GM12878 (cell line): ENCODE data around the gene SIT1. TPM values are rescaled to one million over a fixed set of nuclear protein-coding genes. Genes with fewer than 3 reads are reported as not detected.

Experiments
- ATAC-seq: fragments of 200-7000 bp; cut with Tn5 transposase; 3 replicates; pipeline ENCODE4 v1.9.1; 2020; ENCODE audit warnings: mild to moderate bottlenecking, moderate library complexity
- BruUV-seq: library from RNA; stranded (reverse); fragments of 400-500 nt; replicated peaks from 2 replicates; lab custom pipeline; 2021; lab: Mats Ljungman, UMichigan
- CTCF ChIA-PET: fragments of 300-600 bp; sonication (Branson Sonifier 250); formaldehyde crosslinking; extraction: SDS; loops from one replicate; lab custom pipeline; 2021; ENCODE audit warnings: inconsistent platforms; lab: Yijun Ruan, JAX
- POLR2A ChIA-PET: fragments of 350-600 bp; formaldehyde crosslinking; extraction: SDS; loops from one replicate; lab custom pipeline; 2021; ENCODE audit warnings: inconsistent platforms; lab: Charles Lee
- RAD21 ChIA-PET: fragments of 300-600 bp; sonication (Branson Sonifier 250); formaldehyde crosslinking; loops from one replicate; lab custom pipeline; 2023; ENCODE audit warnings: antibody characterized with exemption; ENCODE audit not compliant: unreplicated experiment; lab: Charles Lee
- SMC1A ChIA-PET: fragments of 300-600 bp; sonication (Branson Sonifier 250); formaldehyde crosslinking; loops from one replicate; lab custom pipeline; 2023; ENCODE audit not compliant: unreplicated experiment, uncharacterized antibody; lab: Charles Lee
- DNase-seq: peaks from one replicate; pipeline ENCODE4 v3.0.0-alpha.2; 2011; ENCODE audit warnings: low read depth, low spot score
- FAIRE-seq: peaks from 3 replicates; lab custom pipeline; 2011; peaks lifted over from hg19 to GRCh38; lab: Jason Lieb, UNC
- H2AFZ ChIP-seq: 2 replicates; pipeline ENCODE4 v1.6.0; 2011; ENCODE audit warnings: low read depth, low read length, control low read depth; ENCODE audit not compliant: control insufficient read depth
- H3K27ac ChIP-seq: 2 replicates; pipeline ENCODE4 v1.5.1; 2011; ENCODE audit warnings: control low read depth; ENCODE audit not compliant: control insufficient read depth, insufficient read depth
- H3K27me3 ChIP-seq, 2 experiments: replicated peaks in 1 of 2; 2 replicates each; pipeline versions ENCODE4 v1.6.0 to v1.6.1; 2011; ENCODE audit warnings: low read length in 1 of 2; ENCODE audit not compliant: control insufficient read depth in 2 of 2, insufficient read depth in 2 of 2
- H3K36me3 ChIP-seq, 2 experiments: 2 replicates each; pipeline ENCODE4 v1.5.1; 2011; ENCODE audit warnings: low read length in 1 of 2; ENCODE audit not compliant: control insufficient read depth in 2 of 2, insufficient read depth in 2 of 2
- H3K4me1 ChIP-seq: 2 replicates; pipeline ENCODE4 v1.6.1; 2011; ENCODE audit warnings: mild to moderate bottlenecking, low read length, moderate library complexity, mixed read lengths; ENCODE audit not compliant: control insufficient read depth, insufficient read depth
- H3K4me2 ChIP-seq: 2 replicates; pipeline ENCODE4 v1.6.0; 2011; ENCODE audit warnings: control low read depth; ENCODE audit not compliant: control insufficient read depth, insufficient read depth
- H3K4me3 ChIP-seq: fragments of 200-600 bp; sonication (generic); 2 replicates; pipeline ENCODE4 v1.5.1; 2016
- H3K79me2 ChIP-seq: 2 replicates; pipeline ENCODE4 v1.6.0; 2011; ENCODE audit warnings: low read length; ENCODE audit not compliant: control insufficient read depth, insufficient read depth
- H3K9ac ChIP-seq: 2 replicates; pipeline ENCODE4 v1.8.0; 2011; ENCODE audit warnings: low read length, control low read depth, mixed read lengths; ENCODE audit not compliant: control insufficient read depth, insufficient read depth
- H3K9me3 ChIP-seq: replicated peaks from 3 replicates; pipeline ENCODE4 v1.5.1; 2011; ENCODE audit warnings: mild to moderate bottlenecking, low read length; ENCODE audit not compliant: control insufficient read depth, insufficient read depth
- H4K20me1 ChIP-seq: 2 replicates; pipeline ENCODE4 v1.6.0; 2011; ENCODE audit not compliant: control insufficient read depth, insufficient read depth
- ETV6 ChIP-seq, 2 experiments: fragments of 450-650 bp in 1 of 2; IDR thresholded peaks in 1 of 2; conservative IDR thresholded peaks in 1 of 2; 2 replicates each; pipeline ENCODE4 v1.6.1; 2014; ENCODE audit warnings: antibody characterized with exemption in 1 of 2, borderline replicate concordance in 1 of 2, low read depth in 1 of 2, mild to moderate bottlenecking in 1 of 2, moderate library complexity in 1 of 2
- HCFC1 ChIP-seq: fragments of 150-350 bp; IDR thresholded peaks from 2 replicates; pipeline ENCODE4 v1.6.1; 2014; ENCODE audit warnings: low read length
- POU2F2 ChIP-seq: IDR thresholded peaks from 3 replicates; pipeline ENCODE4 v1.6.1; 2011; ENCODE audit warnings: low read depth, mild to moderate bottlenecking, low read length, borderline replicate concordance
- RELA ChIP-seq: fragments of 450-650 bp; IDR thresholded peaks from 2 replicates; pipeline ENCODE4 v1.8.0; 2014; ENCODE audit warnings: borderline replicate concordance; ENCODE audit not compliant: partially characterized antibody
- SMAD1 ChIP-seq: fragments of 450-650 bp; IDR thresholded peaks from 2 replicates; pipeline ENCODE4 v1.6.1; 2018; ENCODE audit warnings: mild to moderate bottlenecking, low read depth; ENCODE audit not compliant: partially characterized antibody
- TARDBP ChIP-seq: IDR thresholded peaks from 2 replicates; pipeline ENCODE4 v1.6.1; 2016; ENCODE audit warnings: borderline replicate concordance
- WGBS: methylation state at CpG from one replicate; pipeline ENCODE4 v1.1.6; 2016; ENCODE audit warnings: low lambda C conversion rate; ENCODE audit not compliant: insufficient replicate concordance, insufficient coverage; ENCODE audit errors: missing lambda C conversion rate; 5-methylcytosine and 5-hydroxymethylcytosine counted together
- in situ Hi-C: fragments of 300-500 bp; cut with MboI; formaldehyde crosslinking; loops from 9 replicates; pipeline ENCODE4 v1.14.3; 2018; ENCODE audit warnings: mixed read lengths
- intact Hi-C: fragments of 100-400 bp; cut with micrococcal nuclease; formaldehyde crosslinking; loops from one replicate; pipeline ENCODE4 v1.14.2; 2022; ENCODE audit not compliant: unreplicated experiment
- polyA plus RNA-seq, 11 experiments: library from polyadenylated mRNA; depleted of rRNA in 4 of 11; unstranded in 6 of 11; stranded (reverse) in 5 of 11; fragments of >200 nt; fragmentation: Nextera tagmentation in 4 of 11; fragmentation: Illumina TruSeq in 1 of 11; extraction: Ambion mirVana in 4 of 11; extraction: Trizol in 1 of 11; gene quantifications; 1 replicate in 1 of 11; 2 replicates in 10 of 11; pipeline versions ENCODE4 v1.2.1 to v1.2.3, GENCODE V29; 2011 to 2016; ENCODE audit warnings: inconsistent platforms in 2 of 11, missing spikeins in 2 of 11, low read depth in 1 of 11
- total RNA-seq, 4 experiments: library from RNA; depleted of rRNA in 3 of 4; stranded (reverse); fragments of >200 nt in 3 of 4; fragmentation: Illumina TruSeq in 1 of 4; extraction: Trizol in 1 of 4; gene quantifications; 2 replicates each; pipeline versions ENCODE4 v1.2.1 to v1.2.3, GENCODE V29; 2013 to 2021

Gene SIT1
- total and polyA plus RNA-seq, 10 of the 15 experiments (the other 5 are each of a cell fraction or from before 2014, with no cell fraction given), result 0.97 to 137 (median 59.7) TPM

GRCh38 chr9:35687972-35688557 is 37.3 kb upstream of the SIT1 start:
- RAD21 ChIA-PET, result interaction anchor here (0.7 kb wide), 1 partner anchor 23 kb away, joined by 3 read pairs; the partner anchor contains the start of gene ARHGEF39

DNA sequence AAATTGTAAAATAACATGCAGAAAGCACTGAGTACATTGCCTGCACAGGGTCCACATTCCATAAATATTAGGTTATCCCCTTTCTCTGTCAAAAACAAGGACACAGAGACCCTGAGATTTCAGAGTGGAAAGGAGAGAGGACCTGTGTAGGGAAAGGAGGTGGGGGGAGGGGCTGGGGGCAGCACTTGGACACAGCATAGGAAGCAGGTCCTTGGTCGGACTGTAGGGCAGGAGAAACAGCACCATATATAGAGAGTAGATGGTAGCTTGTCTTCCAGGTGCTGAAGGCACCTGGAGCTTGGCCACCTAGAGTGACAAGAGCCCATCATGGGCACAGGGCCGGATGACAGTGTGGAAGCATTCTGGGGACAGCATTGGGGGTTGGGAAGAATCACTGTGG is 36.6 kb upstream of the SIT1 start:
- FAIRE-seq, result no peak
- in situ Hi-C loops (no loop called here), intact Hi-C loops (no loop called here)
- no peak overlapping the region for H3K4me3 ChIP-seq
- TF ChIP-seq HCFC1 (no peak), ETV6 (conservative IDR thresholded peaks at IDR 0.05 in 1 of 2, IDR thresholded peaks at IDR 0.05 in 1 of 2; ENCODE audit: borderline replicate concordance in 1 of 2, low read depth in 1 of 2) (no peak), TARDBP (no peak), POU2F2 (no peak), SMAD1 (no peak)
- ChIA-PET CTCF (interaction anchor here (1.4 to 15.2 kb wide), 4 partner anchors 10 to 139 kb away, joined by 4 to 227 read pairs (median 12); partner anchors contain the start of genes ARHGEF39, CCDC107 and RMRP), RAD21 (interaction anchor here (1.2 kb wide), 1 partner anchor 9 kb away, joined by 3 read pairs; no protein-coding TSS in a partner anchor), POLR2A (interaction anchor here (1.1 to 1.4 kb wide), 2 partner anchors 30 to 40 kb away, joined by 4 to 6 read pairs; partner anchors contain the start of gene RMRP), SMC1A (interaction anchor here (0.8 to 2.0 kb wide), 3 partner anchors 10 to 40 kb away, joined by 3 to 7 read pairs (median 5); no protein-coding TSS in a partner anchor)
- H3K9ac ChIP-seq, result no peak overlapping the region
- no peak for ATAC-seq
- no peak for DNase-seq
- no peak overlapping the region for H3K27ac ChIP-seq
- H3K27me3 ChIP-seq, result no peaks in the 10 kb centered on the region; a peak in 1 of 4 replicates
- peaks cover 3% of the 10 kb centered on the region; the same call in 1 of the 2 replicates for H3K4me1 ChIP-seq
- no peaks in the 10 kb centered on the region; the same call in 1 of the 2 replicates for H3K79me2 ChIP-seq
- no TSS peak for BruUV-seq
- H4K20me1 ChIP-seq, result no peaks in the 10 kb centered on the region
- no peaks in the 10 kb centered on the region for H3K9me3 ChIP-seq
- 45% methylated on average over 2 of the region's 2 CpGs for WGBS
- H3K4me2 ChIP-seq, result no peak overlapping the region
- no peak overlapping the region for H2AFZ ChIP-seq
- H3K36me3 ChIP-seq, result no peaks in the 10 kb centered on the region

More at GRCh38 chr9:35687972-35688557, 37.3 kb upstream of the SIT1 start:
- FAIRE-seq, result no peak
- no peak overlapping the region for H3K9ac ChIP-seq
- ATAC-seq, result no peak
- no peaks in the 10 kb centered on the region for H4K20me1 ChIP-seq
- peaks cover 3% of the 10 kb centered on the region; the same call in 1 of the 2 replicates for H3K4me1 ChIP-seq
- H3K79me2 ChIP-seq, result no peaks in the 10 kb centered on the region; the same call in 1 of the 2 replicates
- intact Hi-C loops (no loop called here), in situ Hi-C loops (no loop called here)
- TF ChIP-seq RELA, result no peak
- no peaks in the 10 kb centered on the region for H3K9me3 ChIP-seq
- ChIA-PET POLR2A (interaction anchor here (0.8 to 1.4 kb wide), 3 partner anchors 8 to 60 kb away, joined by 3 to 6 read pairs (median 6); partner anchors contain the start of genes GBA2 and RGP1), SMC1A (interaction anchor here (0.8 to 2.0 kb wide), 4 partner anchors 9 to 41 kb away, joined by 3 to 7 read pairs (median 4); no protein-coding TSS in a partner anchor), CTCF (interaction anchor here (1.0 to 15.2 kb wide), 6 partner anchors 9 to 138 kb away, joined by 3 to 227 read pairs (median 5); partner anchors contain the start of genes ARHGEF39, CCDC107 and RMRP)
- no peak for DNase-seq
- no TSS peak for BruUV-seq
- H3K36me3 ChIP-seq, result no peaks in the 10 kb centered on the region
- no peak overlapping the region for H2AFZ ChIP-seq
- H3K4me2 ChIP-seq, result no peak overlapping the region
- WGBS, result 50% methylated on average over 2 of the region's 2 CpGs
- H3K27me3 ChIP-seq, result no peaks in the 10 kb centered on the region; a peak in 1 of 4 replicates
- no peak overlapping the region for H3K4me3 ChIP-seq
- H3K27ac ChIP-seq, result no peak overlapping the region
